HG03139 (cell line): ENCODE measurements around the gene SPEG.

Experiments
- ATAC-seq: cut with Tn5 transposase; IDR thresholded peaks from one replicate; pipeline ENCODE4 v1.9.1; 2021; ENCODE audit not compliant: unreplicated experiment

The SPEG gene

GRCh38 chr2:219542931-219543595, 108.4 kb downstream of the SPEG start:
- peak; percentile 30 for ATAC-seq

DNA sequence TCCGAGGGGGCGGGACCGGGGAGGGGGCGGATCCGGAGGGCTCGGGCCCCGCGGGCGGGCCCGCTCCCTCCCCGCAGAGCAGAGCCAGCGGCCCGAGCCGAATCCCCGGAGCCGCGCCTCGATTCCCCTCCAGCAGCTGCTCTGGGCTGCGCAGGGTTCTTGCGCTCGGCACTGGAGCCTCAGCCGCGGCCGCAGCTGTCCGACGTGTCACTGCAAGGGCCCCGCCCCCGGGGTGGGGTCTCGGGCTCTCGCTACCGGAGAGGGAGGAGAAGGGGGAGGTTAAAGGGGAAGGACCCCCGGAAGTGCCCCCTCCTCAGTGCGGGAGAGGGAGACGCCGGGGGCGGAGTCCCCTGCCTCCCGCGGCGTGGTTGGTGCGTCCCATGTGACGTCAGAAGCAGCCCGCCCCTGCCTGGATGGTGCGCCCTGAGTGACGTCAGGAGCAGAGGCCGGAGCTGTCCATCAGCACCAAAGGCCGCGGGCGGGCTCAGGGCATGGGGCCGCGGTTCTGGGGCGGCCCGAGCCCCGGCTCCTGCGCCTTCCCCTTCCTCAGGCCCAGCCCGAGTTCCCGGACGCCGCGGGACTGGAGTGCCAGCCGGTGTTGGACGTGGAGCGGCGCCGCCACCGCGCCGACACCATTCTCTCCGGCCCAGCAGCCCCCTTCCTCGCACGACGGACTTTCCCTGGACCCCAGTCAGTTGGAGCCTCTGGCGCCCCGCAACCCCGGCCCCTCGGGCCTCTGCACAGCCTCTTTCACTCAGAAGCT, 109.1 kb downstream of the SPEG start, which contains the start of the genes CHPF and TMEM198:
CHPF (minus strand) TSS at position 214 of the 763 bp plus-strand sequence. CDS start 271 bp downstream, outside the sequence.
TMEM198 (plus strand) TSS at position 433 of the 763 bp plus-strand sequence. CDS start 700 bp downstream, outside the sequence.
- peak; percentile 68 for ATAC-seq

- no peak for ATAC-seq
Observed at GRCh38 chr2:219544567-219544966, 109.9 kb downstream of the SPEG start.

GRCh38 chr2:219545295-219545942, 110.8 kb downstream of the SPEG start:
- ATAC-seq = no peak

GRCh38 chr2:219545943-219546352, 111.3 kb downstream of the SPEG start:
- no peak for ATAC-seq

DNA sequence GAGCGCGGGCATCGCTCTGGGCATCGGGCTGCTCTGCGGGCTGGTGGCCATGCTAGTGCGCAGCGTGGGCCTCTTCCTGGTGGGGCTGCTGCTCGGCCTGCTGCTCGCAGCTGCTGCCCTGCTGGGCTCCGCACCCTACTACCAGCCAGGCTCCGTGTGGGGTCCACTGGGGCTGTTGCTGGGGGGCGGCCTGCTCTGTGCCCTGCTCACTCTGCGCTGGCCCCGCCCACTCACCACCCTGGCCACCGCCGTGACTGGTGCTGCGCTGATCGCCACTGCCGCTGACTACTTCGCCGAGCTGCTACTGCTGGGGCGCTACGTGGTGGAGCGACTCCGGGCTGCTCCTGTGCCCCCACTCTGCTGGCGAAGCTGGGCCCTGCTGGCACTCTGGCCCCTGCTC, 113.0 kb downstream of the SPEG start:
- no peak for ATAC-seq
